MM.1S (cell line): ENCODE data around the gene PUS1.

ENCODE experiments used
- DNase-seq: peaks from one replicate; pipeline ENCODE4 v3.0.0-alpha.2; 2015
- H2AFZ ChIP-seq: fragments of 300-600 bp; sonication (generic); 2 replicates; pipeline ENCODE4 v1.6.0; 2016; ENCODE audit warnings: antibody characterized with exemption, low read length
- H3F3A ChIP-seq: fragments of 300-600 bp; sonication (generic); 2 replicates; pipeline ENCODE4 v1.6.1; 2016; ENCODE audit warnings: mild to moderate bottlenecking, antibody characterized with exemption, low read length, moderate library complexity, mixed read lengths; ENCODE audit not compliant: insufficient read depth
- H3K27ac ChIP-seq: fragments of 300-600 bp; sonication (generic); 2 replicates; pipeline ENCODE4 v1.5.1; 2016; ENCODE audit warnings: mild to moderate bottlenecking, low read length
- H3K27me3 ChIP-seq: fragments of 300-600 bp; sonication (generic); replicated peaks from 2 replicates; pipeline ENCODE4 v1.6.0; 2016; ENCODE audit warnings: low read length; ENCODE audit not compliant: insufficient read depth
- H3K36me3 ChIP-seq: fragments of 300-600 bp; sonication (generic); replicated peaks from 2 replicates; pipeline ENCODE4 v1.6.1; 2016; ENCODE audit warnings: mild to moderate bottlenecking, low read length, mixed read lengths; ENCODE audit not compliant: insufficient read depth
- H3K4me1 ChIP-seq: fragments of 300-600 bp; sonication (generic); 2 replicates; pipeline ENCODE4 v1.6.1; 2016; ENCODE audit warnings: low read length, mixed read lengths
- H3K4me2 ChIP-seq: fragments of 300-600 bp; sonication (generic); 2 replicates; pipeline ENCODE4 v1.6.0; 2016; ENCODE audit warnings: low read depth, low read length
- H3K4me3 ChIP-seq: fragments of 300-600 bp; sonication (generic); 2 replicates; pipeline ENCODE4 v1.5.1; 2016; ENCODE audit warnings: low read length, mixed read lengths
- H3K79me2 ChIP-seq: fragments of 300-600 bp; sonication (generic); 2 replicates; pipeline ENCODE4 v1.6.1; 2016; ENCODE audit warnings: mixed run types, low read length, mixed read lengths
- H3K9ac ChIP-seq: fragments of 300-600 bp; sonication (generic); 2 replicates; pipeline ENCODE4 v1.6.1; 2016; ENCODE audit warnings: low read length, mixed read lengths
- H3K9me2 ChIP-seq: fragments of 300-600 bp; sonication (generic); replicated peaks from 2 replicates; pipeline ENCODE4 v1.6.1; 2016; ENCODE audit warnings: mild to moderate bottlenecking, low read length, mixed read lengths; ENCODE audit not compliant: insufficient read depth
- H3K9me3 ChIP-seq: fragments of 300-600 bp; sonication (generic); replicated peaks from 2 replicates; pipeline ENCODE4 v1.6.1; 2016; ENCODE audit warnings: mild to moderate bottlenecking, low read length, mixed read lengths; ENCODE audit not compliant: insufficient read depth
- H4K20me1 ChIP-seq: fragments of 300-600 bp; sonication (generic); 2 replicates; pipeline ENCODE4 v1.6.1; 2016; ENCODE audit warnings: mild to moderate bottlenecking, low read length, moderate library complexity, mixed read lengths; ENCODE audit not compliant: insufficient read depth
- CTCF ChIP-seq: fragments of 300-600 bp; sonication (generic); IDR thresholded peaks from 2 replicates; pipeline ENCODE4 v1.5.1; 2016; ENCODE audit warnings: antibody characterized with exemption, low read length, mixed read lengths
- EZH2 ChIP-seq: fragments of 300-600 bp; sonication (generic); optimal IDR thresholded peaks from 2 replicates; pipeline ENCODE3; 2017; ENCODE audit warnings: low read depth, mild to moderate bottlenecking, antibody characterized with exemption, low read length, mixed read lengths
- EZH2phosphoT487 ChIP-seq: fragments of 300-600 bp; sonication (generic); IDR thresholded peaks from 2 replicates; pipeline ENCODE4 v1.6.1; 2018; ENCODE audit warnings: antibody characterized with exemption, low read length

Gene PUS1

GRCh38 chr12:131988054-131988796, 59.1 kb downstream of the PUS1 start:
- TF ChIP-seq EZH2phosphoT487, result no peak
- Histone ChIP-seq H3K27ac (no peak overlapping the region), H4K20me1 (no peaks in the 10 kb centered on the region), H3K27me3 (no peaks in the 10 kb centered on the region), H3F3A (no peaks in the 10 kb centered on the region), H3K4me1 (no peaks in the 10 kb centered on the region), H3K36me3 (no peaks in the 10 kb centered on the region), H3K4me2 (no peak overlapping the region), H3K79me2 (no peaks in the 10 kb centered on the region), H3K4me3 (no peak overlapping the region), H3K9ac (no peak overlapping the region), H3K9me3 (no peaks in the 10 kb centered on the region), H3K9me2 (no peaks in the 10 kb centered on the region), H2AFZ (no peak overlapping the region)
- no peak for DNase-seq

DNA sequence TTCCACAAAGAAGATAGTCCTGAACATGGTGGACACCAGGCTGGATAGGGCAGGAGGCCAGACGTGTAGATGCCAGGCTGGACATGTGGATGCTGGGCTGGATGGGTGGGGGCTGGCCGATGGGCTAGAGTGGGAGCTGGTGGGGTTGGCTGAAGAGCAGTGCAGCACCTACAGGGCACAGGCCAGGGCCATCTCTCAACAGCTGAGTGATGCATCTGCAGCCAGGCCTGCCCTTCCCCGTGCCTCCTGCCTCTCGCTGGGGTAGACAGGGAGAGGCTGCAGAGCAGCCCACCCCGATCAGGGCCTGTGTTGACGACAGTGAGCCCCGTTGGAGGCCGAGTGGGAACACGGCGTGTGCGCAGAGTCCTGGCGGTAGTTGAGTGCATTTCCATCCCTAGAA, 59.9 kb downstream of the PUS1 start:
- Histone ChIP-seq H2AFZ (no peak overlapping the region), H3K9me2 (no peaks in the 10 kb centered on the region), H3K27me3 (no peaks in the 10 kb centered on the region), H3K79me2 (no peaks in the 10 kb centered on the region), H3K36me3 (no peaks in the 10 kb centered on the region), H3K4me1 (no peaks in the 10 kb centered on the region), H3K4me3 (no peak overlapping the region), H3K27ac (no peak overlapping the region), H3K4me2 (no peak overlapping the region), H4K20me1 (no peaks in the 10 kb centered on the region), H3K9me3 (no peaks in the 10 kb centered on the region), H3K9ac (no peak overlapping the region), H3F3A (no peaks in the 10 kb centered on the region)
- no peak for DNase-seq
- no peak for TF ChIP-seq EZH2phosphoT487

GRCh38 chr12:131990066-131990979, 61.2 kb downstream of the PUS1 start:
- Histone ChIP-seq H3K4me2 (no peak overlapping the region), H3K27me3 (no peaks in the 10 kb centered on the region), H3K9me2 (no peaks in the 10 kb centered on the region), H3K4me3 (no peak overlapping the region), H3K4me1 (no peaks in the 10 kb centered on the region), H3K9me3 (no peaks in the 10 kb centered on the region), H3K79me2 (no peaks in the 10 kb centered on the region), H4K20me1 (no peaks in the 10 kb centered on the region), H2AFZ (no peak overlapping the region), H3K9ac (no peak overlapping the region), H3K27ac (no peak overlapping the region), H3K36me3 (no peaks in the 10 kb centered on the region), H3F3A (no peaks in the 10 kb centered on the region)
- TF ChIP-seq CTCF (no peak), EZH2 (no peak), EZH2phosphoT487 (no peak)
- DNase-seq, result no peak

GRCh38 chr12:131990980-131991305, 61.9 kb downstream of the PUS1 start:
- H3K4me2 ChIP-seq, result no peak overlapping the region
- no peak for DNase-seq
- no peaks in the 10 kb centered on the region for H3K9me2 ChIP-seq
- H4K20me1 ChIP-seq, result no peaks in the 10 kb centered on the region
- TF ChIP-seq EZH2 (no peak), CTCF (no peak), EZH2phosphoT487 (no peak)
- H3K27ac ChIP-seq, result no peak overlapping the region
- H3K79me2 ChIP-seq, result no peaks in the 10 kb centered on the region
- H3F3A ChIP-seq, result no peaks in the 10 kb centered on the region
- H3K9ac ChIP-seq, result no peak overlapping the region
- H2AFZ ChIP-seq, result no peak overlapping the region
- H3K27me3 ChIP-seq, result no peaks in the 10 kb centered on the region
- no peaks in the 10 kb centered on the region for H3K9me3 ChIP-seq
- no peaks in the 10 kb centered on the region for H3K36me3 ChIP-seq
- H3K4me3 ChIP-seq, result no peak overlapping the region
- H3K4me1 ChIP-seq, result no peaks in the 10 kb centered on the region
